ENCODE measurements around the gene CYTH1.

CYTH1 gene

GRCh38 chr17:78781893-78782304 is at the start of gene CYTH1:
TSS of gene CYTH1 (minus strand) at chr17:78782273. CDS start at chr17:78782223, 50 bp downstream.
- in situ Hi-C loops (cut with HindIII; ENCODE audit: low sequenced_read_pairs): no loop called here

GRCh38 chr17:78829477-78829876 is 47.4 kb upstream of the CYTH1 start:
- in situ Hi-C loops (cut with HindIII; ENCODE audit: low sequenced_read_pairs): no loop called here

- in situ Hi-C loops (cut with HindIII; ENCODE audit: low sequenced_read_pairs): no loop called here
These were observed 46.6 kb upstream of the CYTH1 start for GRCh38 chr17:78828470-78829185.

- in situ Hi-C loops (cut with HindIII; ENCODE audit: low sequenced_read_pairs): no loop called here
These were observed 44.9 kb upstream of the CYTH1 start for GRCh38 chr17:78826836-78827509.

- in situ Hi-C loops (cut with HindIII; ENCODE audit: low sequenced_read_pairs): no loop called here
These were observed 44.3 kb upstream of the CYTH1 start for GRCh38 chr17:78826421-78826820.

- in situ Hi-C loops (cut with HindIII; ENCODE audit: low sequenced_read_pairs): no loop called here
These were observed 43.6 kb upstream of the CYTH1 start for GRCh38 chr17:78825696-78826095.

GRCh38 chr17:78824240-78824639 is 42.2 kb upstream of the CYTH1 start:
- in situ Hi-C loops (cut with HindIII; ENCODE audit: low sequenced_read_pairs): no loop called here

- in situ Hi-C loops (cut with HindIII; ENCODE audit: low sequenced_read_pairs): no loop called here
These were observed 41.4 kb upstream of the CYTH1 start for GRCh38 chr17:78823282-78824046.

GRCh38 chr17:78822552-78822951 is 40.5 kb upstream of the CYTH1 start:
- in situ Hi-C loops (cut with HindIII; ENCODE audit: low sequenced_read_pairs): no loop called here

- in situ Hi-C loops (cut with HindIII; ENCODE audit: low sequenced_read_pairs): no loop called here
These were observed 39.9 kb upstream of the CYTH1 start for GRCh38 chr17:78821961-78822360.

- in situ Hi-C loops (cut with HindIII; ENCODE audit: low sequenced_read_pairs): no loop called here
These were observed 38.8 kb upstream of the CYTH1 start for GRCh38 chr17:78820841-78821240.

GRCh38 chr17:78819806-78820792 is 38.0 kb upstream of the CYTH1 start:
- in situ Hi-C loops (cut with HindIII; ENCODE audit: low sequenced_read_pairs): no loop called here

- in situ Hi-C loops (cut with HindIII; ENCODE audit: low sequenced_read_pairs): no loop called here
These were observed 37.3 kb upstream of the CYTH1 start for GRCh38 chr17:78819402-78819801.

- in situ Hi-C loops (cut with HindIII; ENCODE audit: low sequenced_read_pairs): no loop called here
These were observed 36.9 kb upstream of the CYTH1 start for GRCh38 chr17:78818932-78819331.

- in situ Hi-C loops (cut with HindIII; ENCODE audit: low sequenced_read_pairs): no loop called here
These were observed 36.2 kb upstream of the CYTH1 start for GRCh38 chr17:78818152-78818846.

GRCh38 chr17:78817123-78817522 is 35.0 kb upstream of the CYTH1 start:
- in situ Hi-C loops (cut with HindIII; ENCODE audit: low sequenced_read_pairs): no loop called here

- in situ Hi-C loops (cut with HindIII; ENCODE audit: low sequenced_read_pairs): no loop called here
These were observed 33.6 kb upstream of the CYTH1 start for GRCh38 chr17:78815696-78816095.

- in situ Hi-C loops (cut with HindIII; ENCODE audit: low sequenced_read_pairs): no loop called here
These were observed 30.8 kb upstream of the CYTH1 start for GRCh38 chr17:78812855-78813254.

- in situ Hi-C loops (cut with HindIII; ENCODE audit: low sequenced_read_pairs): no loop called here
These were observed 26.1 kb upstream of the CYTH1 start for GRCh38 chr17:78808163-78808562.

- in situ Hi-C loops (cut with HindIII; ENCODE audit: low sequenced_read_pairs): no loop called here
These were observed 24.4 kb upstream of the CYTH1 start for GRCh38 chr17:78806451-78806850.
